A673 (cell line): Measurements from ENCODE around the gene RAMP1.

Experiments used
- CTCF ChIP-seq: fragments of 300-800, 200-600 bp; sonication (generic); conservative IDR thresholded peaks from 2 replicates; pipeline ENCODE4 v1.5.1; 2017; ENCODE audit warnings: low read depth, mild to moderate bottlenecking, antibody characterized with exemption, low read length, moderate library complexity, mixed read lengths
- EZH2 ChIP-seq: fragments of 200-600 bp; sonication (generic); IDR thresholded peaks from 2 replicates; pipeline ENCODE4 v1.6.1; 2017; ENCODE audit warnings: borderline replicate concordance, low read depth, mild to moderate bottlenecking, mixed read lengths, antibody characterized with exemption, low read length; ENCODE audit not compliant: poor library complexity, severe bottlenecking

GRCh38 chr2:237816531-237816930 is 42.9 kb upstream of the RAMP1 start:
- TF ChIP-seq CTCF, result no peak
- no peak for TF ChIP-seq EZH2
